OCI-LY7 (cell line): Measurements from ENCODE around the gene CFAP61.

Source experiments
- CTCF ChIP-seq: fragments of 200-600 bp; sonication (generic); conservative IDR thresholded peaks from 2 replicates; pipeline ENCODE4 v1.5.1; 2014; ENCODE audit warnings: mild to moderate bottlenecking, antibody characterized with exemption, low read length, moderate library complexity, mixed read lengths
- EZH2phosphoT487 ChIP-seq: fragments of 200-600 bp; sonication (generic); IDR thresholded peaks from 2 replicates; pipeline ENCODE4 v1.6.1; 2018; ENCODE audit warnings: low read depth, borderline replicate concordance, mild to moderate bottlenecking, mixed run types, antibody characterized with exemption, low read length, moderate library complexity, mixed read lengths

GRCh38 chr20:20220134-20220533 lies 167.8 kb downstream of the CFAP61 start:
- no peak for TF ChIP-seq EZH2phosphoT487
- no peak for TF ChIP-seq CTCF
